Measurements from ENCODE around the gene OR4Q3. TPM values are rescaled to one million over a fixed set of nuclear protein-coding genes. Genes with fewer than 3 reads are reported as not detected.
"Not testable (repeated sequence)": the region's sequence is repeated elsewhere in the genome, so short reads cannot be mapped to it uniquely, and the experiment has no call there.

The OR4Q3 gene
- polyA plus RNA-seq, 3 donors, result not detected

GRCh38 chr14:19754172-19754571 lies 10.8 kb downstream of the OR4Q3 start:
- Histone ChIP-seq H3K4me3 (replicated peaks in 1 of 3; ENCODE audit: low read depth in 2 of 3, low read length in 3 of 3) (no peak overlapping the region), H3K9me3 (replicated peaks in 1 of 2; ENCODE audit: control insufficient read depth in 1 of 2, insufficient read depth in 1 of 2, low read length in 2 of 2) (peaks cover 0 to 2% of the 10 kb centered on the region in 2 donors), H4K20me1 (ENCODE audit: insufficient read depth, low read length) (no peaks in the 10 kb centered on the region), H3K4me1 (ENCODE audit: control insufficient read depth in 1 of 2, insufficient read depth in 2 of 2, low read length in 2 of 2) (no peaks in the 10 kb centered on the region), H3K4me2 (replicated peaks; ENCODE audit: extremely low read depth, low read length, poor library complexity, severe bottlenecking) (no peak overlapping the region), H3K36me3 (replicated peaks in 1 of 2; ENCODE audit: control insufficient read depth in 1 of 2, insufficient read depth in 2 of 2, low read length in 2 of 2) (no peaks in the 10 kb centered on the region), H3K79me2 (ENCODE audit: insufficient read depth, low read length) (no peaks in the 10 kb centered on the region), H3K9ac (ENCODE audit: insufficient read depth, low read length, poor library complexity, severe bottlenecking) (no peak overlapping the region), H3K27me3 (ENCODE audit: control insufficient read depth in 2 of 2, insufficient read depth in 2 of 2, low read length in 2 of 2) (no peaks in the 10 kb centered on the region), H2AFZ (ENCODE audit: insufficient read depth, low read depth, low read length, poor library complexity, severe bottlenecking) (no peak overlapping the region), H3K27ac (ENCODE audit: low read depth in 1 of 2, low read length in 2 of 2) (no peak overlapping the region)
- H3K4me3 Mint-ChIP-seq, result no peak overlapping the region
- no peak overlapping the region for H3K27ac Mint-ChIP-seq
- no peaks in the 10 kb centered on the region for H3K27me3 Mint-ChIP-seq (ENCODE audit: low read depth in 3 of 3)
- peaks cover 0 to 9% (median 5%) of the 10 kb centered on the region in 7 donors for H3K9me3 Mint-ChIP-seq
- intact Hi-C loops (cut with micrococcal nuclease), result no loop called here
- no peak for TF ChIP-seq CTCF (IDR thresholded peaks at IDR 0.05)
- no CpG with 5 or more reads among the region's 2 CpGs for WGBS (ENCODE audit: insufficient coverage)
- no peak for DNase-seq
- H3K4me1 Mint-ChIP-seq, result no peaks in the 10 kb centered on the region
- no peaks in the 10 kb centered on the region for H3K36me3 Mint-ChIP-seq

- H3K27ac ChIP-seq (ENCODE audit: low read depth in 1 of 2, low read length in 2 of 2); H3K27me3 ChIP-seq (ENCODE audit: control insufficient read depth in 2 of 2, insufficient read depth in 2 of 2, low read length in 2 of 2); intact Hi-C loops (cut with micrococcal nuclease); H3K4me2 ChIP-seq (replicated peaks; ENCODE audit: extremely low read depth, low read length, poor library complexity, severe bottlenecking); H4K20me1 ChIP-seq (ENCODE audit: insufficient read depth, low read length); DNase-seq; H3K4me3 Mint-ChIP-seq; H3K4me1 ChIP-seq (ENCODE audit: control insufficient read depth in 1 of 2, insufficient read depth in 2 of 2, low read length in 2 of 2); H3K36me3 ChIP-seq (replicated peaks in 1 of 2; ENCODE audit: control insufficient read depth in 1 of 2, insufficient read depth in 2 of 2, low read length in 2 of 2); H3K4me1 Mint-ChIP-seq; H3K4me3 ChIP-seq (replicated peaks in 1 of 3; ENCODE audit: low read depth in 2 of 3, low read length in 3 of 3); H3K27me3 Mint-ChIP-seq (ENCODE audit: low read depth in 3 of 3); H3K79me2 ChIP-seq (ENCODE audit: insufficient read depth, low read length); H2AFZ ChIP-seq (ENCODE audit: insufficient read depth, low read depth, low read length, poor library complexity, severe bottlenecking); H3K9ac ChIP-seq (ENCODE audit: insufficient read depth, low read length, poor library complexity, severe bottlenecking); H3K27ac Mint-ChIP-seq; H3K36me3 Mint-ChIP-seq: not testable (repeated sequence)
- peaks cover 14 to 15% of the 10 kb centered on the region in 2 donors for H3K9me3 ChIP-seq (replicated peaks in 1 of 2; ENCODE audit: control insufficient read depth in 1 of 2, insufficient read depth in 1 of 2, low read length in 2 of 2)
- peaks cover 8 to 30% (median 15%) of the 10 kb centered on the region in 7 donors for H3K9me3 Mint-ChIP-seq
- WGBS (ENCODE audit: insufficient coverage), result 59% methylated on average over 3 of the region's 3 CpGs
Observed at GRCh38 chr14:19771491-19771890, 28.1 kb downstream of the OR4Q3 start.
